ENCODE results near the gene MNT.

The MNT gene

GRCh38 chr17:2383628-2384167, 17.2 kb downstream of the MNT start:
- no peak for DNase-seq (ENCODE audit: low read depth in 2 of 2, low spot score in 1 of 2)

- no peak for DNase-seq (ENCODE audit: low read depth in 2 of 2, low spot score in 1 of 2)
These were observed 19.8 kb downstream of the MNT start for GRCh38 chr17:2380950-2381649.

GRCh38 chr17:2380226-2380922, 20.5 kb downstream of the MNT start:
- DNase-seq (ENCODE audit: low read depth in 2 of 2, low spot score in 1 of 2) = no peak

- no peak for DNase-seq (ENCODE audit: low read depth in 2 of 2, low spot score in 1 of 2)
These were observed 21.2 kb downstream of the MNT start for GRCh38 chr17:2379489-2380225.

- no peak for DNase-seq (ENCODE audit: low read depth in 2 of 2, low spot score in 1 of 2)
These were observed 22.0 kb downstream of the MNT start for GRCh38 chr17:2378905-2379304.

- DNase-seq (ENCODE audit: low read depth in 2 of 2, low spot score in 1 of 2) = no peak
These were observed 23.2 kb downstream of the MNT start for GRCh38 chr17:2377659-2378058.

GRCh38 chr17:2376107-2376506, 24.8 kb downstream of the MNT start:
- no peak for DNase-seq (ENCODE audit: low read depth in 2 of 2, low spot score in 1 of 2)

- DNase-seq (ENCODE audit: low read depth in 2 of 2, low spot score in 1 of 2) = no peak
These were observed 25.5 kb downstream of the MNT start for GRCh38 chr17:2375406-2375805.

GRCh38 chr17:2374549-2375285, 26.1 kb downstream of the MNT start:
- DNase-seq (ENCODE audit: low read depth in 2 of 2, low spot score in 1 of 2) = no peak

- no peak for DNase-seq (ENCODE audit: low read depth in 2 of 2, low spot score in 1 of 2)
These were observed 27.7 kb downstream of the MNT start for GRCh38 chr17:2373179-2373578.

- DNase-seq (ENCODE audit: low read depth in 2 of 2, low spot score in 1 of 2) = no peak
These were observed 28.2 kb downstream of the MNT start for GRCh38 chr17:2372681-2373080.

GRCh38 chr17:2372180-2372579, 28.7 kb downstream of the MNT start:
- DNase-seq (ENCODE audit: low read depth in 2 of 2, low spot score in 1 of 2) = no peak

GRCh38 chr17:2371183-2372130, 29.4 kb downstream of the MNT start:
- DNase-seq (ENCODE audit: low read depth in 2 of 2, low spot score in 1 of 2) = no peak

- no peak for DNase-seq (ENCODE audit: low read depth in 2 of 2, low spot score in 1 of 2)
These were observed 30.7 kb downstream of the MNT start for GRCh38 chr17:2370211-2370589.

- no peak for DNase-seq (ENCODE audit: low read depth in 2 of 2, low spot score in 1 of 2)
These were observed 31.2 kb downstream of the MNT start for GRCh38 chr17:2369551-2370210.

- no peak for DNase-seq (ENCODE audit: low read depth in 2 of 2, low spot score in 1 of 2)
These were observed 31.8 kb downstream of the MNT start for GRCh38 chr17:2369039-2369438.

- DNase-seq (ENCODE audit: low read depth in 2 of 2, low spot score in 1 of 2) = no peak
These were observed 32.5 kb downstream of the MNT start for GRCh38 chr17:2368359-2368758.

GRCh38 chr17:2366747-2367494, 33.9 kb downstream of the MNT start:
- no peak for DNase-seq (ENCODE audit: low read depth in 2 of 2, low spot score in 1 of 2)

GRCh38 chr17:2365132-2365531, 35.7 kb downstream of the MNT start:
- DNase-seq (ENCODE audit: low read depth in 2 of 2, low spot score in 1 of 2) = no peak

Measured in stimulated activated CD8-positive, alpha-beta memory T cell treated with anti-CD3 and anti-CD28 coated beads, Interleukin-4, amount 100 ng/mL, for 4 hours (primary cell).